ENCODE results near the gene EFNA5. TPM values are rescaled to one million over a fixed set of nuclear protein-coding genes. Genes with fewer than 3 reads are reported as not detected.

EFNA5 gene
- total RNA-seq, 4 donors from 2014 or later, result 7.7 to 18.6 (median 9.9) TPM

DNA sequence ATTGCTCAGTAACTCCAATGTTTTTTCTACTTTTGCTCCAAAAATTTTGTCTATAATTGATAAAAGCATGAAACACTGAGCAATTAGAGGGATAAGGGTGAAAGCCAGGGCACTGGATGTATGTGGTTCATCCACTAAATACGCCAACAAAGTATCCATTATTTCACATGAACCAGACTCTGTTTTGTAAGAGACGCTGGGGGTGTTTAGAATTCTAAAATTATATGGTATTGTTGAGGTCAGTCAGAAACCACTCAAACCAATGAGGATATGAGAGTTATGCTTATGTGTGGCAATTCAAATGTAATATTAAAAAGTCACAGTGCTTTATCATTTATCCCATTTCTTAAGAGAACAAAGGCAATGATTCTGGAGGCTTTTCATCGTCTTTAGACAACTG is 220.2 kb downstream of the EFNA5 start:
- TF ChIP-seq, protein P1, sequence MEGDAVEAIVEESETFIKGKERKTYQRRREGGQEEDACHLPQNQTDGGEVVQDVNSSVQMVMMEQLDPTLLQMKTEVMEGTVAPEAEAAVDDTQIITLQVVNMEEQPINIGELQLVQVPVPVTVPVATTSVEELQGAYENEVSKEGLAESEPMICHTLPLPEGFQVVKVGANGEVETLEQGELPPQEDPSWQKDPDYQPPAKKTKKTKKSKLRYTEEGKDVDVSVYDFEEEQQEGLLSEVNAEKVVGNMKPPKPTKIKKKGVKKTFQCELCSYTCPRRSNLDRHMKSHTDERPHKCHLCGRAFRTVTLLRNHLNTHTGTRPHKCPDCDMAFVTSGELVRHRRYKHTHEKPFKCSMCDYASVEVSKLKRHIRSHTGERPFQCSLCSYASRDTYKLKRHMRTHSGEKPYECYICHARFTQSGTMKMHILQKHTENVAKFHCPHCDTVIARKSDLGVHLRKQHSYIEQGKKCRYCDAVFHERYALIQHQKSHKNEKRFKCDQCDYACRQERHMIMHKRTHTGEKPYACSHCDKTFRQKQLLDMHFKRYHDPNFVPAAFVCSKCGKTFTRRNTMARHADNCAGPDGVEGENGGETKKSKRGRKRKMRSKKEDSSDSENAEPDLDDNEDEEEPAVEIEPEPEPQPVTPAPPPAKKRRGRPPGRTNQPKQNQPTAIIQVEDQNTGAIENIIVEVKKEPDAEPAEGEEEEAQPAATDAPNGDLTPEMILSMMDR (IDR thresholded peaks at IDR 0.05; ENCODE audit: low read depth), result no peak

DNA sequence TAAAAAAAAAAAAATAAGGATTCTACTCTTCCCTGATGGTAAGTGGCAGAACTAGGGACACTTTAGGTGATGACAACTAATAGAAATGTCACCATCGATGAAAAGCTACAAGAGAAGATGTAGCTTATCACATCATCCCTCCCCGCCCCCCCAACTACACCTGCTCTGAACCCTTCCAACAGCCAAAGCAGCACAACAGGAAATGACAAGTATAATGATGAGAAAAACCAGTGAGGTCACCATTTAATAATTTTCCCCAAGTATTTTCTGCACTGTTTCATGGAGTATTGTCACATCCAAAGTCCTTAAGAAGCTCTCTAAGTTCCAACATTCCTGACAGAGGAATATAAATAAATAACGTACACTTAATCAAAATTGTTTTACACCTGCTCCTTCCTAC is 221.4 kb downstream of the EFNA5 start:
- TF ChIP-seq, protein P1 (IDR thresholded peaks at IDR 0.05; ENCODE audit: low read depth), result no peak

DNA sequence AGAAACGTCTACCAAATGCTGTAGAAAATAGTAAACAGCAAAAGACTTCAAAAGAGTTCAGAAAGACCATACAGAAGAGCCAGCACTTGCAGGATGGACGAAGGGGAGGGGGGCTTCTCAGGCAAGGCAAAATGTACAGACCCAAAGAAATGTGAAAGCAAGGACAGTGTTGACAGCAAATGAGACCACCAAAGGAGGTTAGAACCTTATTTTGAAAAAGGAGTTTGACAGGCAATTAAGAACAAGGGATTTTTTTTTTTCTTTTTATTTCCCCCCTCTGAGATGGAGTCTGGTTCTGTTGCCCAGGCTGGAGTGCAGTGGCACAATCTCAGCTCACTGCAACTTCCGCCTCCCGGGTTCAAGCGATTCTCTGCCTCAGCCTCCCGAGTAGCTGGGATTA is 223.2 kb downstream of the EFNA5 start:
- TF ChIP-seq, protein P1 (IDR thresholded peaks at IDR 0.05; ENCODE audit: low read depth), result no peak

DNA sequence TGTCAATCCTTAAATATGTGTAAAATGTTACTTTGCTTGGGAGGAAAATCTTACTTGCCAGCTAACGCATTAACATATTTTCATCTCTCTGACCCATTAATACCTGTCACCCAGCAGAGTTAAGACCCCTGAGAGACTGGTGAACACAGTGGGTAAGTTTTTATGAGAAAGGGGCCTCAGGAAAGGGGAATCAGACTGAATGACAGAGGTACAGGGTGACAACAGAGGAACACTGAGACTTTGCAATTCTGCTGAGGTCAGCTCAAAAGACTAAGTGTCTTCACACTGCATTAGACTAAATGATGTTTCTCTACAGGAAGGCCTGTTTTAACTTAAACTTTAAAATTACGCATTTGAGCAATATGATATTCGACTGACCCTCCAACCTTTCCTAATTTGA is 223.8 kb downstream of the EFNA5 start:
- TF ChIP-seq, protein P1 (IDR thresholded peaks at IDR 0.05; ENCODE audit: low read depth), result no peak

DNA sequence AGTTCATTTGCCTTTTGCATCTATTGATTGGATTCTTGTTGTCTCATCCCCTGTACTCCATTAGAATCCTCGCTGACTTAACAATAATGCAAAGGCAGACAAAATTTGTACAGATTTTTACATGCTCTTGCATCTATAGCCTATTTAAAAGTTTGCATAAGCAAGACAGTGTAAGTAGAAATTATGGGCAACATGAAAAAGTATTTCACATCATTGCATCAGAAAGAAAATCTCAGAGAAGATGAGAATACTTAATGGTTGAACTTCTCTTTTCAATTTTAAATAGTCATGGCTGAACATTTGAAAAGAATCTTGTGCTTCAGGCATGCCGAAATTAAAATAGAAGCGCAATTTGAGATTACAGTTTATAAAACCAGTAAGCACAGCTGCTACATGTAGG is 226.4 kb downstream of the EFNA5 start:
- TF ChIP-seq, protein P1 (IDR thresholded peaks at IDR 0.05; ENCODE audit: low read depth), result no peak

DNA sequence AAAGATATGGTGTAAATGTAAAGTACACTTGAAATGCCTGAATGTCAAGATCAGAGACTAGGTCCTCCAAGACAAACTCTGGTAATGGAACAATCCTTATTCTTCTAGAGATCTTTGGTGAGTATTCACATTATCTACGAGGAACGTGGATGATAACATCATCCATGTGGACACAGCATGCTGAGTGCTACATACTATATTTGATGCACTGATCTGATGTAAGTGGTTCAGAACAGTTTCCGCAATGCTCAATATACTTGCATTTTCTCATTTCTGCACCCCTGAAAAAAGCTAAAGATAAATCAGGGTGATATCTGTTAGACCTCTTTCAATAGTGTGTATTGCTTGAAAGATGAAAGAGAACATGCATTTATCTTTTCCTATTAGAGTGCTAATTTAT is 226.8 kb downstream of the EFNA5 start:
- TF ChIP-seq, protein P1 (IDR thresholded peaks at IDR 0.05; ENCODE audit: low read depth), result no peak

DNA sequence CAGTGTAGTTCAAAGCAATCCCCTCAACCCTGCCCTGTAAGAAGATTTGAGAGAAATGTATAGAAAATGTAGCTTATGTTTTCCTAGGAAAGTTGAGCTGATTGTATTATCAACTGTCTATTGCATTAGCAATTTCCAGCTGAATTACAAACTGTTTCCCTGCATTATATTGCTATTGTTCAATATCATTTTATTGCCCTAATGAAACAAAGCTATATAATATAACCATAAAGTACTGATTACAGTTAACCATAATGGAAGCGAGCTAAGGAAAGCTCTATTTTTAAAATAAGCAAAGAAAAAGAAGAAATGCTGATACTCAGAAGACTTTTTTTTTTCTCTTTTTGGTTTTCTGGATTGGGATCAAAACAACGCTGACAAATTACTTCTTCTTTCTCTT is 228.3 kb downstream of the EFNA5 start:
- TF ChIP-seq, protein P1 (IDR thresholded peaks at IDR 0.05; ENCODE audit: low read depth), result no peak
